ENCODE data around the gene THRB. TPM values are rescaled to one million over a fixed set of nuclear protein-coding genes. Genes with fewer than 3 reads are reported as not detected.

THRB gene
- total RNA-seq, 1 experiment from 2014 or later = 5.8 TPM

DNA sequence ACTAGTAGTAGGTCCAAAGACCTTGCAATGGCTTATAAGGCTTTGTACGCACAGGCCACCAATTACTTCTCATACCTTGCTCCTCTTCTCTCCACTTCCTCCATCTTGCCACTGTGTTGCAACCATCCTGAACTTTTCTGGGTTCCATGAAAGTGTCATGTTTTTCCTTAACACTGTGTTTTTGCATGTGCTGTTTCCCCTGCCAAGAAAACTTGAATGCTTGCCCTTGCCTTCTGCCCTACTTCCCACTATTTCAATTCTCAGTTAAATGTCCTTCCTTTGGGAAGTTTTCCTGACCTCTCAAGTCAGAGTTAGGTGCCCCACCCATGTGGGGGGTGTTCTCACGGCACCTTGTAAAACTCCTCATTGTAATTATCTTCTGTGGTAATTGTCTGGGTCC is 182.8 kb downstream of the THRB start (continued):
- no peak for TF ChIP-seq JUN (CRISPR knock-in tag; IDR thresholded peaks at IDR 0.05)

DNA sequence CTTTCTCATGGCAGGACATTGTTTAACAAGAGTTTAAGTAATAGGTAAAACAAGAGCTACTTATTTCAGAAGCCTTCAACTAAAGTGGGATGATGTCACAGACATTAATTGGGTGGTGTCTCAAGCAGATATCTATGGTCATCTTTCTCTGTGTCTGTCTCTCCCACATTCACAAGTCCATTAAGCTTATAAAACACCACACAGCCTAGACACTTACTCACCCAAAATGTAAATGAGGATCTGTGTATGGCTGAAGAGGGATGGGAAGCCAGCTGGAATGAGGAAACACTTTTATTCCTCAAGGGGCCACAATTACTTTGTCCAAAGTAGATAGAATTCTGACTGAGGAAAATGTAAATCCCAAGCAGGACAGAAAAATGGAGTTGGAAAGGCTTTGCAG is 183.8 kb downstream of the THRB start:
- TF ChIP-seq JAZF1 (CRISPR knock-in tag; IDR thresholded peaks at IDR 0.05) = no peak
- no peak for TF ChIP-seq NR3C1 (CRISPR knock-in tag; conservative IDR thresholded peaks at IDR 0.05; ENCODE audit: low read depth)
- TF ChIP-seq, protein P1, sequence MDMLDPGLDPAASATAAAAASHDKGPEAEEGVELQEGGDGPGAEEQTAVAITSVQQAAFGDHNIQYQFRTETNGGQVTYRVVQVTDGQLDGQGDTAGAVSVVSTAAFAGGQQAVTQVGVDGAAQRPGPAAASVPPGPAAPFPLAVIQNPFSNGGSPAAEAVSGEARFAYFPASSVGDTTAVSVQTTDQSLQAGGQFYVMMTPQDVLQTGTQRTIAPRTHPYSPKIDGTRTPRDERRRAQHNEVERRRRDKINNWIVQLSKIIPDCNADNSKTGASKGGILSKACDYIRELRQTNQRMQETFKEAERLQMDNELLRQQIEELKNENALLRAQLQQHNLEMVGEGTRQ (CRISPR knock-in tag; IDR thresholded peaks at IDR 0.05) = no peak
- no peak for TF ChIP-seq ZNF671 (CRISPR knock-in tag; IDR thresholded peaks at IDR 0.05)
- no peak for TF ChIP-seq ETV6 (CRISPR knock-in tag; IDR thresholded peaks at IDR 0.05)
- TF ChIP-seq TEAD1 (CRISPR knock-in tag; IDR thresholded peaks at IDR 0.05) = no peak
- TF ChIP-seq, protein P2, sequence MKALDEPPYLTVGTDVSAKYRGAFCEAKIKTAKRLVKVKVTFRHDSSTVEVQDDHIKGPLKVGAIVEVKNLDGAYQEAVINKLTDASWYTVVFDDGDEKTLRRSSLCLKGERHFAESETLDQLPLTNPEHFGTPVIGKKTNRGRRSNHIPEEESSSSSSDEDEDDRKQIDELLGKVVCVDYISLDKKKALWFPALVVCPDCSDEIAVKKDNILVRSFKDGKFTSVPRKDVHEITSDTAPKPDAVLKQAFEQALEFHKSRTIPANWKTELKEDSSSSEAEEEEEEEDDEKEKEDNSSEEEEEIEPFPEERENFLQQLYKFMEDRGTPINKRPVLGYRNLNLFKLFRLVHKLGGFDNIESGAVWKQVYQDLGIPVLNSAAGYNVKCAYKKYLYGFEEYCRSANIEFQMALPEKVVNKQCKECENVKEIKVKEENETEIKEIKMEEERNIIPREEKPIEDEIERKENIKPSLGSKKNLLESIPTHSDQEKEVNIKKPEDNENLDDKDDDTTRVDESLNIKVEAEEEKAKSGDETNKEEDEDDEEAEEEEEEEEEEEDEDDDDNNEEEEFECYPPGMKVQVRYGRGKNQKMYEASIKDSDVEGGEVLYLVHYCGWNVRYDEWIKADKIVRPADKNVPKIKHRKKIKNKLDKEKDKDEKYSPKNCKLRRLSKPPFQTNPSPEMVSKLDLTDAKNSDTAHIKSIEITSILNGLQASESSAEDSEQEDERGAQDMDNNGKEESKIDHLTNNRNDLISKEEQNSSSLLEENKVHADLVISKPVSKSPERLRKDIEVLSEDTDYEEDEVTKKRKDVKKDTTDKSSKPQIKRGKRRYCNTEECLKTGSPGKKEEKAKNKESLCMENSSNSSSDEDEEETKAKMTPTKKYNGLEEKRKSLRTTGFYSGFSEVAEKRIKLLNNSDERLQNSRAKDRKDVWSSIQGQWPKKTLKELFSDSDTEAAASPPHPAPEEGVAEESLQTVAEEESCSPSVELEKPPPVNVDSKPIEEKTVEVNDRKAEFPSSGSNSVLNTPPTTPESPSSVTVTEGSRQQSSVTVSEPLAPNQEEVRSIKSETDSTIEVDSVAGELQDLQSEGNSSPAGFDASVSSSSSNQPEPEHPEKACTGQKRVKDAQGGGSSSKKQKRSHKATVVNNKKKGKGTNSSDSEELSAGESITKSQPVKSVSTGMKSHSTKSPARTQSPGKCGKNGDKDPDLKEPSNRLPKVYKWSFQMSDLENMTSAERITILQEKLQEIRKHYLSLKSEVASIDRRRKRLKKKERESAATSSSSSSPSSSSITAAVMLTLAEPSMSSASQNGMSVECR (CRISPR knock-in tag; IDR thresholded peaks at IDR 0.05; ENCODE audit: borderline replicate concordance) = no peak
- TF ChIP-seq IRF2 (CRISPR knock-in tag; IDR thresholded peaks at IDR 0.05; ENCODE audit: borderline replicate concordance, low read depth) = no peak
- TF ChIP-seq ZNF232 (CRISPR knock-in tag; IDR thresholded peaks at IDR 0.05) = no peak
- no peak for TF ChIP-seq MXD4 (CRISPR knock-in tag; IDR thresholded peaks at IDR 0.05; ENCODE audit: borderline replicate concordance)
- no peak for TF ChIP-seq CBFB (CRISPR knock-in tag; IDR thresholded peaks at IDR 0.05; ENCODE audit: low read depth)
- TF ChIP-seq HMGA2 (CRISPR knock-in tag; IDR thresholded peaks at IDR 0.05) = no peak
- TF ChIP-seq, protein P3, sequence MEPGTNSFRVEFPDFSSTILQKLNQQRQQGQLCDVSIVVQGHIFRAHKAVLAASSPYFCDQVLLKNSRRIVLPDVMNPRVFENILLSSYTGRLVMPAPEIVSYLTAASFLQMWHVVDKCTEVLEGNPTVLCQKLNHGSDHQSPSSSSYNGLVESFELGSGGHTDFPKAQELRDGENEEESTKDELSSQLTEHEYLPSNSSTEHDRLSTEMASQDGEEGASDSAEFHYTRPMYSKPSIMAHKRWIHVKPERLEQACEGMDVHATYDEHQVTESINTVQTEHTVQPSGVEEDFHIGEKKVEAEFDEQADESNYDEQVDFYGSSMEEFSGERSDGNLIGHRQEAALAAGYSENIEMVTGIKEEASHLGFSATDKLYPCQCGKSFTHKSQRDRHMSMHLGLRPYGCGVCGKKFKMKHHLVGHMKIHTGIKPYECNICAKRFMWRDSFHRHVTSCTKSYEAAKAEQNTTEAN (CRISPR knock-in tag; IDR thresholded peaks at IDR 0.05) = no peak
- no peak for TF ChIP-seq NR1H2 (CRISPR knock-in tag; IDR thresholded peaks at IDR 0.05)
- TF ChIP-seq ZNF423 (CRISPR knock-in tag; IDR thresholded peaks at IDR 0.05) = no peak
- TF ChIP-seq NFATC4 (CRISPR knock-in tag; IDR thresholded peaks at IDR 0.05) = no peak
- TF ChIP-seq, protein P4, sequence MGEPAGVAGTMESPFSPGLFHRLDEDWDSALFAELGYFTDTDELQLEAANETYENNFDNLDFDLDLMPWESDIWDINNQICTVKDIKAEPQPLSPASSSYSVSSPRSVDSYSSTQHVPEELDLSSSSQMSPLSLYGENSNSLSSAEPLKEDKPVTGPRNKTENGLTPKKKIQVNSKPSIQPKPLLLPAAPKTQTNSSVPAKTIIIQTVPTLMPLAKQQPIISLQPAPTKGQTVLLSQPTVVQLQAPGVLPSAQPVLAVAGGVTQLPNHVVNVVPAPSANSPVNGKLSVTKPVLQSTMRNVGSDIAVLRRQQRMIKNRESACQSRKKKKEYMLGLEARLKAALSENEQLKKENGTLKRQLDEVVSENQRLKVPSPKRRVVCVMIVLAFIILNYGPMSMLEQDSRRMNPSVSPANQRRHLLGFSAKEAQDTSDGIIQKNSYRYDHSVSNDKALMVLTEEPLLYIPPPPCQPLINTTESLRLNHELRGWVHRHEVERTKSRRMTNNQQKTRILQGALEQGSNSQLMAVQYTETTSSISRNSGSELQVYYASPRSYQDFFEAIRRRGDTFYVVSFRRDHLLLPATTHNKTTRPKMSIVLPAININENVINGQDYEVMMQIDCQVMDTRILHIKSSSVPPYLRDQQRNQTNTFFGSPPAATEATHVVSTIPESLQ (CRISPR knock-in tag; IDR thresholded peaks at IDR 0.05) = no peak
- TF ChIP-seq ATF1 (CRISPR knock-in tag; IDR thresholded peaks at IDR 0.05) = no peak
- H3K27me3 Mint-ChIP-seq (ENCODE audit: low read depth) = no peaks in the 10 kb centered on the region
- no peaks in the 10 kb centered on the region for H3K36me3 Mint-ChIP-seq
- no peaks in the 10 kb centered on the region for H3K9me3 Mint-ChIP-seq
- H3K4me3 Mint-ChIP-seq = no peak overlapping the region
- H3K27ac Mint-ChIP-seq = no peak overlapping the region
- ChIA-PET POLR2A (no interaction called here), CTCF (no interaction called here)
- no peak for ATAC-seq
- DNase-seq (ENCODE audit: low spot score) = no peak
- peaks cover 7% of the 10 kb centered on the region for H3K4me1 Mint-ChIP-seq
